ENCODE measurements around the gene IL21R.
"Not testable (repeated sequence)": the region's sequence is repeated elsewhere in the genome, so short reads cannot be mapped to it uniquely, and the experiment has no call there.

Gene IL21R

GRCh38 chr16:27400751-27401620 lies 988 bp upstream of the IL21R start:
- no peak for DNase-seq (ENCODE audit: low read depth in 3 of 3)

- DNase-seq (ENCODE audit: low read depth in 3 of 3): no peak
These were observed 592 bp downstream of the IL21R start for GRCh38 chr16:27402569-27402963.

GRCh38 chr16:27402964-27403600 lies 1.1 kb downstream of the IL21R start:
- no peak for DNase-seq (ENCODE audit: low read depth in 3 of 3)

GRCh38 chr16:27403601-27403992 lies 1.6 kb downstream of the IL21R start:
- DNase-seq (ENCODE audit: low read depth in 3 of 3): no peak

GRCh38 chr16:27404163-27404823 lies 2.3 kb downstream of the IL21R start:
- no peak for DNase-seq (ENCODE audit: low read depth in 3 of 3)

GRCh38 chr16:27405546-27406451 lies 3.8 kb downstream of the IL21R start:
- DNase-seq (ENCODE audit: low read depth in 3 of 3): peak; percentile 66 to 80 (median 70)

- no peak for DNase-seq (ENCODE audit: low read depth in 3 of 3)
These were observed 4.6 kb downstream of the IL21R start for GRCh38 chr16:27406511-27407128.

GRCh38 chr16:27407133-27407532 lies 5.2 kb downstream of the IL21R start:
- no peak for DNase-seq (ENCODE audit: low read depth in 3 of 3)

- no peak for DNase-seq (ENCODE audit: low read depth in 3 of 3)
These were observed 6.1 kb downstream of the IL21R start for GRCh38 chr16:27408012-27408601.

GRCh38 chr16:27408602-27409031 lies 6.6 kb downstream of the IL21R start:
- no peak for DNase-seq (ENCODE audit: low read depth in 3 of 3)

- DNase-seq (ENCODE audit: low read depth in 3 of 3): not testable (repeated sequence)
These were observed 8.0 kb downstream of the IL21R start for GRCh38 chr16:27409958-27410357.

- DNase-seq (ENCODE audit: low read depth in 3 of 3): no peak
These were observed 8.8 kb downstream of the IL21R start for GRCh38 chr16:27410761-27411160.

GRCh38 chr16:27413956-27414355 lies 12.0 kb downstream of the IL21R start:
- no peak for DNase-seq (ENCODE audit: low read depth in 3 of 3)

GRCh38 chr16:27414788-27415431 lies 12.9 kb downstream of the IL21R start:
- no peak for DNase-seq (ENCODE audit: low read depth in 3 of 3)

GRCh38 chr16:27417047-27417671 lies 15.2 kb downstream of the IL21R start:
- DNase-seq (ENCODE audit: low read depth in 3 of 3): no peak

- no peak for DNase-seq (ENCODE audit: low read depth in 3 of 3)
These were observed 20.2 kb downstream of the IL21R start for GRCh38 chr16:27421961-27422740.

- DNase-seq (ENCODE audit: low read depth in 3 of 3): no peak
These were observed 23.0 kb downstream of the IL21R start for GRCh38 chr16:27424772-27425498.

GRCh38 chr16:27425961-27426360 lies 24.0 kb downstream of the IL21R start:
- DNase-seq (ENCODE audit: low read depth in 3 of 3): no peak

All from stimulated activated CD4-positive, alpha-beta T cell treated with anti-CD3 and anti-CD28 coated beads, TNF-alpha, amount 100 ng/mL, for 48 hours (primary cell).